HL-60 (cell line): ENCODE results near the gene ZNF70.

Source experiments
- CTCF ChIP-seq: IDR thresholded peaks from one replicate; pipeline ENCODE4 v1.5.1; 2011; ENCODE audit warnings: low read length, control low read depth, inconsistent platforms; ENCODE audit not compliant: insufficient read depth
- GABPA ChIP-seq: IDR thresholded peaks from 2 replicates; pipeline ENCODE4 v1.6.1; 2012; ENCODE audit warnings: low read depth
- POLR2AphosphoS5 ChIP-seq: IDR thresholded peaks from 2 replicates; pipeline ENCODE4 v1.6.1; 2012; ENCODE audit warnings: low read depth
- REST ChIP-seq: IDR thresholded peaks from 2 replicates; pipeline ENCODE4 v1.6.1; 2012; ENCODE audit warnings: low read depth; ENCODE audit not compliant: insufficient replicate concordance
- SPI1 ChIP-seq: IDR thresholded peaks from 2 replicates; pipeline ENCODE4 v1.6.1; 2012; ENCODE audit warnings: low read depth, mild to moderate bottlenecking, borderline replicate concordance

GRCh38 chr22:23773483-23774113 is 22.7 kb upstream of the ZNF70 start:
- TF ChIP-seq CTCF (no peak), POLR2AphosphoS5 (no peak), REST (no peak), GABPA (no peak), SPI1 (no peak)
